ENCODE results near the gene TPCN2. TPM values are rescaled to one million over a fixed set of nuclear protein-coding genes. Genes with fewer than 3 reads are reported as not detected.

The TPCN2 gene
- total and polyA plus RNA-seq, 4 donors = 6.4 to 20.8 (median 12.1) TPM

DNA sequence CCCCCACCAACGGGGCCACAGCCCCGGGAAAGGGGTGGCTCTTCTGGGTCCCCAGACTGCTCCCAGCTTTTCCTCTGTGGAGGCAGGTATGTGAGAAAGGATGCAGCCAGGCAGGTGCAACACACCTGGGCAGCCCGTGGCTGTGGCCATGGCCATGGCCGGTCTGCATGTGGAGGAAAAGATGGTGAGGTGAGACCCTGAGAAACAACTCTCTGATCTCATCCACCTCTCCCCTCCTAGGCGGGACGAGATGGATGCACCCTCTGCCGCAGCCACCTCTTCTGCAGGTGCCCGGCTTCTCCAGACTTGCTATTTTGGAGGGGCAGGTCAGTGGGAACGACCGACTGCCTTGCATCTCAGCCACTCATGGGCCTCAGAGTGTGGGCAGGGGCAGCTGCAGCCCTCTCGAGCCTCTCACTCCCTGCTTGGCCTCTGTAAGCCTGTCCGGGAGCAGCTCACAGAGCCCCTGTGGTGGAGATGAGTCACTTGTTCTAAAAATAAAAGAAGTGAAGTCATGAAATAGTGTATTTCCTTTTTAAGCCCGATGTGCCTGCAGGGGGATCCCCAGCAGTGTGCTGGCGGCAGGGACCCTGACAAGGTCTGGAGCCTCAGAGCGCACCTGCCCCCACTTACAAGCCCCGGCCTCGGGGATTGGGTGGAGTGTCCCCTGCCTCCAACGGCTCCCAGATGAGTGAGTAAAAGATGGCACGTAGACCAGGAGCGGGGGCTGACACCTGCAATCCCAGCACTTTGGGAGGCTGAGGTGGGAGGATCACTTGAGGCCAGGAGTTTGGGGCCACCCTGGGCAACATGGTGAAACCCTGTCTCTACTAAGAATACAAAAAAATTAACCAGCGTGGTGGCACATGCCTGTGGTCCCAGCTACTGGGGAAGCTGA lies 117.7 kb downstream of the TPCN2 start:
- Histone ChIP-seq H3K36me3 (ENCODE audit: control insufficient read depth in 4 of 4, insufficient read depth in 3 of 4, low read depth in 1 of 4, low read length in 3 of 4) (no peaks in the 10 kb centered on the region), H3K4me3 (ENCODE audit: low read depth in 1 of 3, low read length in 3 of 3) (no peak overlapping the region), H3K4me1 (ENCODE audit: control insufficient read depth in 4 of 4, insufficient read depth in 4 of 4, low read length in 3 of 4) (no peaks in the 10 kb centered on the region), H3K27me3 (ENCODE audit: control insufficient read depth in 4 of 4, insufficient read depth in 4 of 4, low read length in 3 of 4) (no peaks in the 10 kb centered on the region), H3K27ac (ENCODE audit: low read depth in 1 of 2, low read length in 2 of 2) (no peak overlapping the region), H3K9ac (ENCODE audit: low read depth in 1 of 2, low read length in 2 of 2) (no peak overlapping the region), H3K9me3 (ENCODE audit: control insufficient read depth in 4 of 4, low read length in 3 of 4) (peaks cover 0 to 2% (median 0%) of the 10 kb centered on the region in 4 donors)
- 60% methylated on average over 21 of the region's 21 CpGs for WGBS
- TF ChIP-seq, protein P1, sequence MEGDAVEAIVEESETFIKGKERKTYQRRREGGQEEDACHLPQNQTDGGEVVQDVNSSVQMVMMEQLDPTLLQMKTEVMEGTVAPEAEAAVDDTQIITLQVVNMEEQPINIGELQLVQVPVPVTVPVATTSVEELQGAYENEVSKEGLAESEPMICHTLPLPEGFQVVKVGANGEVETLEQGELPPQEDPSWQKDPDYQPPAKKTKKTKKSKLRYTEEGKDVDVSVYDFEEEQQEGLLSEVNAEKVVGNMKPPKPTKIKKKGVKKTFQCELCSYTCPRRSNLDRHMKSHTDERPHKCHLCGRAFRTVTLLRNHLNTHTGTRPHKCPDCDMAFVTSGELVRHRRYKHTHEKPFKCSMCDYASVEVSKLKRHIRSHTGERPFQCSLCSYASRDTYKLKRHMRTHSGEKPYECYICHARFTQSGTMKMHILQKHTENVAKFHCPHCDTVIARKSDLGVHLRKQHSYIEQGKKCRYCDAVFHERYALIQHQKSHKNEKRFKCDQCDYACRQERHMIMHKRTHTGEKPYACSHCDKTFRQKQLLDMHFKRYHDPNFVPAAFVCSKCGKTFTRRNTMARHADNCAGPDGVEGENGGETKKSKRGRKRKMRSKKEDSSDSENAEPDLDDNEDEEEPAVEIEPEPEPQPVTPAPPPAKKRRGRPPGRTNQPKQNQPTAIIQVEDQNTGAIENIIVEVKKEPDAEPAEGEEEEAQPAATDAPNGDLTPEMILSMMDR (IDR thresholded peaks at IDR 0.05; ENCODE audit: low read depth, low read length, missing input control) = peak; percentile 4
- no peak for TF ChIP-seq YY1 (IDR thresholded peaks at IDR 0.05)
- no peak for DNase-seq (ENCODE audit: low spot score)

DNA sequence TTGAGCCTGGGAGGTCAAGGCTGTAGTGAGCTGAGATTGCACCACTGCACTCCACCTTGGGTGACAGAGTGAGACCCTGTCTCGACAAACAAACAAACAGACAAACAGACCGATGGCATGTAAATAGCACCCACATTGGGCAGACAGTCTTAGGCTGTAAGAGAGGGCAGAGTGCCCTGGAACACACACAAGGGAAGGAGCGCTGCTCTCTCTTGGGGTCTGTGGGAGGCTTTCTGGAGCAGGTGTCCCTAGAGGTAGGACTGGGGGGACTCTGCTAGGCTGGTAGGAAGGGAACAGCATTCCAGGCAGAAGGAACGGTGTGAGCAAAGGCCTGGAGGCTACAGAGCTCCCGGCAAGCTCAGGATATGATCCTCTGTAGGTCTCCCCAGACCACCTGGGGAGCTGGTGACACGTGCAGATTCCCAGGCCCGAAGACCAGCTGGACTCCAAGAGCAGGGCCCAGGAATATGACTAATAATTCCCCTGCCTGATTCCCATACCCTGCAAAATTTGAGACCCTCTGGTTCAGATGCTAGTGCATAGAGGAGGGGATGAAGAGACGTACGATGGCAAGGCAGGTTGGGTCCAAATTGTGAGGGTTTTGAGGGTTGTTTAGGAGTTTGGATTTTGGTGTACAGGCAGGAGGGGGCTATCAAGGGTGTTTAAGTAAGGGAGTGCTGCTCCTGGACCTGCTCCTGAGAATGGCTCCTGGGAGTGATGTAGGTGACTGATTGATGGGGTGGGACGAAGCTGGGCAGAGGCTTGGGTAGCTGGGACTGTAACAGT lies 118.6 kb downstream of the TPCN2 start:
- Histone ChIP-seq H3K9me3 (ENCODE audit: control insufficient read depth in 4 of 4, low read length in 3 of 4) (peaks cover 0 to 2% (median 0%) of the 10 kb centered on the region in 4 donors), H3K36me3 (ENCODE audit: control insufficient read depth in 4 of 4, insufficient read depth in 3 of 4, low read depth in 1 of 4, low read length in 3 of 4) (no peaks in the 10 kb centered on the region), H3K27ac (ENCODE audit: low read depth in 1 of 2, low read length in 2 of 2) (no peak overlapping the region), H3K9ac (ENCODE audit: low read depth in 1 of 2, low read length in 2 of 2) (no peak overlapping the region), H3K27me3 (ENCODE audit: control insufficient read depth in 4 of 4, insufficient read depth in 4 of 4, low read length in 3 of 4) (no peaks in the 10 kb centered on the region), H3K4me1 (ENCODE audit: control insufficient read depth in 4 of 4, insufficient read depth in 4 of 4, low read length in 3 of 4) (no peaks in the 10 kb centered on the region), H3K4me3 (ENCODE audit: low read depth in 1 of 3, low read length in 3 of 3) (no peak overlapping the region)
- DNase-seq (ENCODE audit: low spot score) = no peak
- no peak for TF ChIP-seq HNF4G (IDR thresholded peaks at IDR 0.05)
- 81% methylated on average over 10 of the region's 10 CpGs for WGBS

DNA sequence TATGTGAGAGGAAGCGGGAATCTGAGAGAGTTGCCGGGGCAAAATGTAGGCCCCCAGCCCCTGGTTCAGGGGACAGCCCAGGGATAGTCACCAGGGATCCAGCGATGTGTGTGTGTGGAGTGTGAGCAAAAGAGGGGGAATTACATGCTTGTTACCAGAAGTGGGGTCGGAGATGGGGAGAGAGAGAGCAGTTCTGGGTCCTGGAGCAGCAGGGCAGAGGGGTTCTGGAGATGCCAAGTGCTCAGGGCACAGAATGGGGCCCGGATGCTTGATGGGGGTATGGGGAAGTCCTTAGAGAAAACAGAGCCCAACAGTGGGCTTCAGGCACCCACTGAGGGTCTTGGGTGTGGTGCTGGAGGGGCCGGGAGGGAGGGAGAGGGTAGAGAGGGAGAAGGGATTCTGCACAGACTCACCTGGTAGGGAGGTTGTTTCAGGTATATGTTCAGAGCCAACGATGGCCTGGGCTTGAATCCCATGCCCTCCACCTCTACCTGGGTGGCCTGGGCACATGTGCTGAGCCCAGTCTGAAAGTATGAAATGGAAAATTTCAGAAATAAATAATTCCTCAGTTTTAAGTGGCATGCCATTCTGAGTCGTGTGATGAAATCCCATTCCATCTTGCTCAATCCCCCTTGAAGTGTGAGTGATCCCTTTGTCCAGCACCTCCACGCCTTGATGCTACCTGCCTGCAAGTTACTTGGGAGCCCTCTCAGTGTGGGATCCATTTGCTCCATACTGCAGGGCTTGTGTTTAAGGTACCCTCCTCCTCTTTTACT lies 119.4 kb downstream of the TPCN2 start:
- TF ChIP-seq, protein P2, sequence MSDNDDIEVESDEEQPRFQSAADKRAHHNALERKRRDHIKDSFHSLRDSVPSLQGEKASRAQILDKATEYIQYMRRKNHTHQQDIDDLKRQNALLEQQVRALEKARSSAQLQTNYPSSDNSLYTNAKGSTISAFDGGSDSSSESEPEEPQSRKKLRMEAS (IDR thresholded peaks at IDR 0.05) = no peak
- TF ChIP-seq, protein P3, sequence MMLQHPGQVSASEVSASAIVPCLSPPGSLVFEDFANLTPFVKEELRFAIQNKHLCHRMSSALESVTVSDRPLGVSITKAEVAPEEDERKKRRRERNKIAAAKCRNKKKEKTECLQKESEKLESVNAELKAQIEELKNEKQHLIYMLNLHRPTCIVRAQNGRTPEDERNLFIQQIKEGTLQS (IDR thresholded peaks at IDR 0.05) = no peak
- TF ChIP-seq, protein P4, sequence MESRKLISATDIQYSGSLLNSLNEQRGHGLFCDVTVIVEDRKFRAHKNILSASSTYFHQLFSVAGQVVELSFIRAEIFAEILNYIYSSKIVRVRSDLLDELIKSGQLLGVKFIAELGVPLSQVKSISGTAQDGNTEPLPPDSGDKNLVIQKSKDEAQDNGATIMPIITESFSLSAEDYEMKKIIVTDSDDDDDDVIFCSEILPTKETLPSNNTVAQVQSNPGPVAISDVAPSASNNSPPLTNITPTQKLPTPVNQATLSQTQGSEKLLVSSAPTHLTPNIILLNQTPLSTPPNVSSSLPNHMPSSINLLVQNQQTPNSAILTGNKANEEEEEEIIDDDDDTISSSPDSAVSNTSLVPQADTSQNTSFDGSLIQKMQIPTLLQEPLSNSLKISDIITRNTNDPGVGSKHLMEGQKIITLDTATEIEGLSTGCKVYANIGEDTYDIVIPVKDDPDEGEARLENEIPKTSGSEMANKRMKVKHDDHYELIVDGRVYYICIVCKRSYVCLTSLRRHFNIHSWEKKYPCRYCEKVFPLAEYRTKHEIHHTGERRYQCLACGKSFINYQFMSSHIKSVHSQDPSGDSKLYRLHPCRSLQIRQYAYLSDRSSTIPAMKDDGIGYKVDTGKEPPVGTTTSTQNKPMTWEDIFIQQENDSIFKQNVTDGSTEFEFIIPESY (IDR thresholded peaks at IDR 0.05) = no peak
- TF ChIP-seq GABPA (IDR thresholded peaks at IDR 0.05 in 1 of 2, conservative IDR thresholded peaks at IDR 0.05 in 1 of 2) (no peak), NR2F2 (IDR thresholded peaks at IDR 0.05) (no peak), YY1 (IDR thresholded peaks at IDR 0.05) (no peak), FOXA1 (IDR thresholded peaks at IDR 0.05) (no peak)
- WGBS = 76% methylated on average over 9 of the region's 9 CpGs
- Histone ChIP-seq H3K27me3 (ENCODE audit: control insufficient read depth in 4 of 4, insufficient read depth in 4 of 4, low read length in 3 of 4) (no peaks in the 10 kb centered on the region), H3K4me3 (ENCODE audit: low read depth in 1 of 3, low read length in 3 of 3) (no peak overlapping the region), H3K9ac (ENCODE audit: low read depth in 1 of 2, low read length in 2 of 2) (no peak overlapping the region), H3K27ac (ENCODE audit: low read depth in 1 of 2, low read length in 2 of 2) (no peak overlapping the region), H3K4me1 (ENCODE audit: control insufficient read depth in 4 of 4, insufficient read depth in 4 of 4, low read length in 3 of 4) (no peaks in the 10 kb centered on the region), H3K36me3 (ENCODE audit: control insufficient read depth in 4 of 4, insufficient read depth in 3 of 4, low read depth in 1 of 4, low read length in 3 of 4) (no peaks in the 10 kb centered on the region), H3K9me3 (ENCODE audit: control insufficient read depth in 4 of 4, low read length in 3 of 4) (peaks cover 0 to 2% (median 0%) of the 10 kb centered on the region in 4 donors)
- DNase-seq (ENCODE audit: low spot score) = no peak
